ENCODE data around the gene FIBIN.
"Not testable (repeated sequence)": the region's sequence is repeated elsewhere in the genome, so short reads cannot be mapped to it uniquely, and the experiment has no call there.

FIBIN gene

DNA sequence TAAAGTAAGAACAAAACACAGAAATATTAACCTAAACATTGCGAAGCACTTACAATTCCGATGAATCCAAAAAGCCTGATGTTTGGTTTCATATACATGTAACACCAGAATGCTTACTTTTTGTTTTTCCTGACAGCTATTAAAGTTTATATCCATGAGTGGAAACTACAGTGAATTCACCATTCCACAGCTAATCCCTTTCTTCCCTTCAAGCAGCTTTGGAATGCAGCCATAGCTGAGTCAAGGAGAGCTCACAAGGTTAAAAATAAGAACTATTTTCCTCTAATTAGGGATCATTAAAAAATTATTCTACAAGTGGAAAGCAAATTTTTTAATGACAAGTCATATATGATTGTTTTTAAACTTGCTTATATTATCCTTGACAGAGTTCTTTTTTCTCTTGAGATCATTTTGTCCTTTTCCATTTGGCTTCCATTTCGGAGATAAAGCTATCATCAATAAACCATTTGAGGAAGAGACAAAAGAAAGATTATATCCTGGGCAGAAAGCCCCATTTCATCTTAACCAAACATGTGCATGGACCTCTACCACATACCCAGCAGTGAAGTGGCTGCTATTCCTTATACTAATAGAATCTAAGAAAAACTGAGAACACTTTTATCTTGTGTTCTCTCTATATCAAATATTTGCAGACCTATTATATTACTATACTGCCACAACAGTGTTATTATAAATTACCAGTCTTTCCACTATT is 19.7 kb upstream of the FIBIN start:
- in situ Hi-C loops (cut with HindIII; ENCODE audit: low pct_ligation_motif_present, low pct_unique_long_range_greater_than_20kb, low sequenced_read_pairs): no loop called here
- no peak for DNase-seq

DNA sequence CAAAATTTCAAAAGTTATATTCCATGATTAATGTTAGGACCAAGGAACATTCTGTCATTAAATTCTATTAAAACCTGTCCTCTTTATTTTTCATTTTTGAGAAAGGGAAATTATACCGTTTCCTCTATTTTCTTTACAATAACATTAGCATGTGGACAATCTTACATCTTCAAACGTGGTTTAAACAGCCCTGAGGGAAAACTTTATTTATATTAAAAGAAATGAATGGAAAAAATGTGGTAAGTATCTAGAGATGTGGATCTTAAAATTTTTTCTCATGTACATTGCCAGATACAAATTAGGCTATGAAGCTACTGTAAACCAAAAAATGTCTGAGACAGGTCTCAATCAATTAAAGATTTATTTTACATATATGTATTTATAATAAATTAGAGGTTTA is 18.9 kb upstream of the FIBIN start:
- in situ Hi-C loops (cut with HindIII; ENCODE audit: low pct_ligation_motif_present, low pct_unique_long_range_greater_than_20kb, low sequenced_read_pairs): no loop called here
- no peak for DNase-seq

DNA sequence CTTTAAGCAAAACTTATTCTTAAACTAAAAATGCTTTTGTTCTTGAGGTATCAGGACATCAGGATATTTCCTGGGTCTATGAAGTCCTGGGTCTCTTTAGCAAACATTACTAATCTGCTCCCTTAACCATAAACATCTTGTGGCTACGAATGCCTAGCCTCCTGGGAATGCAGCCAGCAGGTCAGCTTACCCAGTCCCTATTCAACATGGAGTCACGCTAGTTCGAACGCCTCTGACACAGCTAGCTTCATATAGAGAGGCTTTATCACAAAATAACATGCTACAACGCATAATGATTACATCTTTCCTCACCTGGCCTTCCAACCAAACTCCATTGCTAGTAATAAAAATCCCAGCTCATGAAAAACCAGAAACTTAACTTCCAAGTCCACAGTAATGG is 17.5 kb upstream of the FIBIN start:
- DNase-seq: no peak
- in situ Hi-C loops (cut with HindIII; ENCODE audit: low pct_ligation_motif_present, low pct_unique_long_range_greater_than_20kb, low sequenced_read_pairs): no loop called here

DNA sequence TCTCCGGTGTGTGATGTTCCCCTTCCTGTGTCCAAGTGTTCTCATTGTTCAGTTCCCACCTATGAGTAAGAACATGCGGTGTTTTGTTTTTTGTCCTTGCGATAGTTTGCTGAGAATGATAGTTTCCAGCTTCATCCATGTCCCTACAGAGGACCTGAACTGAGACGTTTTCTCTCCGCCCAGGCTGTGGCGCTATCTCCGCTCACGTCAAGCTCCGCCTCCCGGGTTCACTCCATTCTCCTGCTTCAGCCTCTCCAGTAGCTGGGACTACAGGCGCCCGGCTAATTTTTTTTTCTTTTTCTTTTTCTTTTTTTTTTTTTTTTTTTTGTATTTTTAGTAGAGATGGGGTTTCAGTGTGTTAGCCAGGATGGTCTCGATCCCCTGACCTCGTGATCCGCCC is 16.7 kb upstream of the FIBIN start:
- DNase-seq; in situ Hi-C loops (cut with HindIII; ENCODE audit: low pct_ligation_motif_present, low pct_unique_long_range_greater_than_20kb, low sequenced_read_pairs): not testable (repeated sequence)

DNA sequence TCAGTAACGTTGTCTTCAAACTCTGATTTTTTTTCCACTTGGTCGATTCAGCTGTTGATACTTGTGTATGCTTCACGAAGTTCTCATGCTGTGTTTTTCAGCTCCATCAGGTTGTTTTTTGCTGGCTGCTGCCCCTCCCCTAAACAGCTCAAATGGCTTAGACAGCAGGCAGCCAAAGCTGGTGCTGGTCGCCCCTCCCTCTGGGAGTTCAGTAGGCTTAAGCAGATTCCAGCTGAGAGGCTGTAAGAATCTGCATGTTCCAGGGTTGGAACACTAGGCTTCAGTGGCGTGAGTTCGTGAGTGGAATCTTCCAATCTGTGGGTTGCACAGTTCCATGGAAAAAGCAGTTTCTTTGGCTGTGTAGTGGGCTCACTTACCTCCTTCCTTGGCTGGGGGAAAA is 10.3 kb upstream of the FIBIN start:
- no peak for DNase-seq
- in situ Hi-C loops (cut with HindIII; ENCODE audit: low pct_ligation_motif_present, low pct_unique_long_range_greater_than_20kb, low sequenced_read_pairs): no loop called here

DNA sequence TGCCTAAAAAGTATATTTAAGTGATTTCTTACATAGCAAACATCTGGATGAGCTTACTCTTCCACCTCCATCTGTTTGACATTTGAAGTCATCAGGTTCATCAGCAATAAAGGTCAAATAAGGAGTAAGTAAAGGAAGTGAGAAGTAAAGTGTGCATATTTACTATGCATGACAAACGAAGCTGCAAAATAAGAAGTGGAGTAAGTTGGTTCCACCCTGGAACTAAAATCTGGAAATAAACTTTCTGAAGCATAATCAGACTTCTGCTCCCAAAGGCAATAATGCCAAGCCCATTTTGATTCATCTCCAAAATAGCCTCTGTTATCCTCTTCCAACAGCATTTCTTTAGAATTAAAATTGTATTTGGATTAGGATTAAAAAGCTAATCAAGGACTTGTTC is 8.4 kb upstream of the FIBIN start:
- in situ Hi-C loops (cut with HindIII; ENCODE audit: low pct_ligation_motif_present, low pct_unique_long_range_greater_than_20kb, low sequenced_read_pairs): no loop called here
- no peak for DNase-seq

DNA sequence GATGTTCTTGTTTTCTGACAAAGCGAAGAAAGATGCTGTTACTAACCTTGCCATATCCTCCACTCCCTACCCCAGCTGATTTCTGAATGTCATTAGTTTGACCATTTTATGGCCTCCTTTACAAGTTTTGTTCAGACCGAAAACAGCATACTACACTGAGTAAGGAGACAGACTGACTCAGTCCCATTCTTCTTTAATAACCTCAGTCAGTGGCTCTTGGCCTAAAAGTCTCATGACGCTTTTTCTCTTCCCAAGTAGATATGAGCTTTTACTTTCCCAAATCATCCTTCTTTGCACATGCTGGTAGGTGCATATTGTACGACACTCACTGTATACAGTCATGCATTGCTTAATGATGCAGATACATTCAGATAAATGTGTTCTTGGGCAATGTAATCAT is 8.0 kb upstream of the FIBIN start:
- in situ Hi-C loops (cut with HindIII; ENCODE audit: low pct_ligation_motif_present, low pct_unique_long_range_greater_than_20kb, low sequenced_read_pairs): no loop called here
- no peak for DNase-seq

DNA sequence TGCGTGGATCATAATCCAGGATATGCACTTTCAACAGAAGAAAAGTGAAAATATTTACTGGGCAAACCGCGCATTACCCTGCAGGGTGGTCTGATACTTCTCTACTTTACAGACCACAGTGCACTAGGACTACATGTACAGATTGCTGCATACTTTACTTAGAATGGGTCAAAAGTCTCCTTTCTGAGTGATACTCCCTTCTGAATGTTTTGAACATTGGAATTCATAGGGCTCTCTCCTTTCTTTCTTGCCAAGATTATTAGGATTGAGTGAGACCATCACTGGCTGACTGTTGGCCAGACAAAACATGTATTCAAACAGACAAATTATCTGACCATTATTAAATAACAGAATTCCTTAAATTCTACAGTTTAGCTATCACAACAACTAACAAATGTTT is 6.6 kb upstream of the FIBIN start:
- in situ Hi-C loops (cut with HindIII; ENCODE audit: low pct_ligation_motif_present, low pct_unique_long_range_greater_than_20kb, low sequenced_read_pairs): no loop called here
- DNase-seq: no peak

DNA sequence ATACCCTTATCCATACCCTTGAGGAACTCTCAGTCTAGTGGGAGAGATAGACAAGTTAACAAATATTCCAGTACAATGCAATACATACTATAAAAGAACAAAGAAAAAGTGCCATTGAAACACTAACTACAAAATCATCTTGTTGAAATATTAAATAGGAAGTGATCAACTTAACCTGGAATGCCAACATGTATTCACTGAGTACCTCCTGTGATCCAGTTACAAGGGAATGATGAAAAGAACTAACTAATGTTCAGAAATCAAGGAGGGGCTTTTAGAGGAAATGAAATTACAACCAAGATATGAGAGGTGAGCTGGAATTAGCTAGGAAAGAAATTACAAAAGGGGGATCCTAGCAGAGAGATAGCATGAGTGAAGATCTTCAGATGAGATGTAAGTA is 6.2 kb upstream of the FIBIN start:
- DNase-seq: no peak
- in situ Hi-C loops (cut with HindIII; ENCODE audit: low pct_ligation_motif_present, low pct_unique_long_range_greater_than_20kb, low sequenced_read_pairs): no loop called here

DNA sequence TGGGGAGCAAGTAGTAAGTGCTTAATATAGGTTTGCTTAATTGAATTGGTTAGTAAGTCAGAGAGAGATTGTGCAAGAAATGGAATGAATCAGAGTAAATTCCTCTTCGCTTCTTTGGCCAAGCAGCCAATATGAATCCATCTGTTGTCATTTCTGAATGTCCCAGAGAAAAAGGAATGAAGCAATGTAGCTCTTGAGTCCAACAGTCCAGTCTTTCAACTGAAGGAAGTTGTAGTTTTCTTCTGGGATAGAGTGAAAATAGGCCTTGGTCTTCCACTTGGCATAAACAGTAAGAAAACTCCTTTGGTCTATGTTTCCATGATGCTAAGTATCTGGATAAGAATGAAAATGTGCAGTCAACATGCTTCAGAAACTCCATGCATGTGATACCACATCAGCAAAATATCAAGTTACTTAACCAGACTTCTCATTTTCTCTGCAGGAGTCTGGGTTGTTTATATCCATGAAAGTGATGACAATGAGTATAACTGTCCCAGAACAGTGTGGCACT is 1.8 kb upstream of the FIBIN start:
- in situ Hi-C loops (cut with HindIII; ENCODE audit: low pct_ligation_motif_present, low pct_unique_long_range_greater_than_20kb, low sequenced_read_pairs): no loop called here
- DNase-seq: no peak

DNA sequence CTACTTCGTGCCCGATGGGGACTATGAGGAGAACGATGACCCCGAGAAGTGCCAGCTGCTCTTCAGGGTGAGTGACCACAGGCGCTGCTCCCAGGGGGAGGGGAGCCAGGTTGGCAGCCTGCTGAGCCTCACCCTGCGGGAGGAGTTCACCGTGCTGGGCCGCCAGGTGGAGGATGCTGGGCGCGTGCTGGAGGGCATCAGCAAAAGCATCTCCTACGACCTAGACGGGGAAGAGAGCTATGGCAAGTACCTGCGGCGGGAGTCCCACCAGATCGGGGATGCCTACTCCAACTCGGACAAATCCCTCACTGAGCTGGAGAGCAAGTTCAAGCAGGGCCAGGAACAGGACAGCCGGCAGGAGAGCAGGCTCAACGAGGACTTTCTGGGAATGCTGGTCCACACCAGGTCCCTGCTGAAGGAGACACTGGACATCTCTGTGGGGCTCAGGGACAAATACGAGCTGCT is 751 bp downstream of the FIBIN start:
- in situ Hi-C loops (cut with HindIII; ENCODE audit: low pct_ligation_motif_present, low pct_unique_long_range_greater_than_20kb, low sequenced_read_pairs): no loop called here
- DNase-seq: no peak

DNA sequence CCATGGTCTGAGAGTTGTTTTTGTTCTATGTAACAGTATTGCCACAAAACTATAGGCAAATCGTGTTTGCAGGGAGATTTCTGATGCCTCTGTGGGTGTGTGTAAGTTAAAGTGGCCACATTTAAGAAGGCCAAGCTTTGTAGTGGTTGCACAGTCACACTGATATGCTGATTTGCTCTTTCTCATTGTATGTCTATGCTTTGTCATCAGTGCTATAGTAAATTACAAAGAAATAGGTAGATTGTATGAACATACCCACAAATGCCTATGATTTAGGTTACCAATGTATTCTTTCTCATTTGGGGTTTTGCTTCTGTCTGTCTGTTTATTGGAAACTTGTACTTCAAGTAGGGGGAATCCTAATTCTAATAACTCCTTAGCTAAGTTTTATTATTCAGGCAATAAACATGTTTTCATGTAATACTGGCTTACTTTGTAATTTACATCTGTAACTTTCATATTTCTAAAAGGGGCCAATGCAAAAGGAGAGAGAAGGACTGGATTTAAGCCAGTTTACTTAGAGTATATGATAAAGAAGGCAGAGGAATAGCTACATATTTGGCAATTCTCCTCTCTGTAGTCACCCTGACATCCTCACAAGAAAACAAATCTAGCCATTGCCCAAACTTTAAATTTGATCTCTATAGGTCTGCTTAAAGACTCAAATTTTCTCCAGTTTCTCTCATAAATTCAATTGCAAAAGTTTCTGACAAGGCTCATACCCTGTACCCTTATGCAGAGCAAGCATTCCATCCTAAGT is 2.0 kb downstream of the FIBIN start:
- in situ Hi-C loops (cut with HindIII; ENCODE audit: low pct_ligation_motif_present, low pct_unique_long_range_greater_than_20kb, low sequenced_read_pairs): no loop called here
- no peak for DNase-seq

DNA sequence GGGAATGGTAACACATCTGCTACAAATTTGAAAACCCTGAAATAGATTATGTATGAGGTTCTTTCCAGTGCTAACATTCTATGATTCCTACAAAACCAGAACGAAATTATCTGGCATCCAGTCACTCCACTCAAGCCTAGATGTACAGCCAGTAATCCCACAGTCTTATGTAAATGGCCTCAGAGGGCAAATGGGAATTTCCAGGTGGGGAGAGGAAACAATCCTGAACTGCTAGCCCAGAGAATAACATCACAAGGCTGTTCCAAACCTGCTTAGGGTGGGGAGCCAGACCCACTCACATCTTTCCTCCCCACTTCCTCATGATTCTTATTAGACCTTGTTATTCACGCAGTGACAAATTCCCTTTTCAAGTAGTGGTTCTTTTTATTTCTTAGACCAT is 3.5 kb downstream of the FIBIN start:
- DNase-seq: no peak
- in situ Hi-C loops (cut with HindIII; ENCODE audit: low pct_ligation_motif_present, low pct_unique_long_range_greater_than_20kb, low sequenced_read_pairs): no loop called here

DNA sequence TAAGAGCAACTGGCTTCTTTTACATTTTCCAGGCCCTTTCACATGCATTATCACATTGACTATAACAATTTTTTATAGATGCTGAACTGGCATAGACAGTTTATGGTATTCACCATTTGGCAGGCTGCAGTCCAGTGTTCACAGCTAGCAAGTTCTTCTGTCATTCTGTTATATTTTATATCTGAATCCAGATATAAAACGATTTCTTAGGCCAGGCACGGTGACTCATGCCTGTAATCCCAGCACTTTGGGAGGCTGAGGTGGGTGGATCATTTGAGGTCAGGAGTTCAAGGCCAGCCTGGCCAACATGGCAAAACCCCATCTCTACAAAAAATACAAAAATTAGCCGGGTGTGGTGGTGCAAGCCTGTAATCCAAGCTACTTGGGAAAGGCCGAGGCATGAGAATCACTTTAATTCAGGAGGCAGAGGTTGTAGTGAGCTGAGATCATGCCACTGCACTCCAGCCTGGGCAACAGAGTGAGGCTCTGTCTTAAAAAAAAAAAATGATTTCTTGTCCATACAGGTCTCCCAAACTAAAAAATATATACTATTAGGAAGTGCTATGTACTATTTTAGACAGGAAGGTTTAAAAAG is 7.3 kb downstream of the FIBIN start:
- in situ Hi-C loops (cut with HindIII; ENCODE audit: low pct_ligation_motif_present, low pct_unique_long_range_greater_than_20kb, low sequenced_read_pairs); DNase-seq: not testable (repeated sequence)

DNA sequence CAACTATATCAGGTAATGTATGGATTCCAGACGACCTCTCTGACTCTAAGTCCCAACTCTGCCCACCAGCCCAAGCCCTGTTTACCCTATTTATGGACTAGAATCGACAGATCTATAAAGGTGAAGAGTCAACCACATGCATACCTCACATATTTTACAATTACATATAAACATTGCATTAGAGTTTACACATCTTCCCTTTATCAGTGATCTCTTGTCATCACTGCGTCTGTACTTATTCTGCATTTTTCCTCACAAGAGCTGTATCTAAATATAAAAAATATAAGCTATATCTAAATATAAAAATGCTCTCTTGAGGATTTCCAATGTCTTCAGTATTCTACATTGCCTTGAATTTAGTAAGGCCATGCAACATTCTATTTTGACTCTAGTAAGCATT is 8.5 kb downstream of the FIBIN start:
- in situ Hi-C loops (cut with HindIII; ENCODE audit: low pct_ligation_motif_present, low pct_unique_long_range_greater_than_20kb, low sequenced_read_pairs): no loop called here

DNA sequence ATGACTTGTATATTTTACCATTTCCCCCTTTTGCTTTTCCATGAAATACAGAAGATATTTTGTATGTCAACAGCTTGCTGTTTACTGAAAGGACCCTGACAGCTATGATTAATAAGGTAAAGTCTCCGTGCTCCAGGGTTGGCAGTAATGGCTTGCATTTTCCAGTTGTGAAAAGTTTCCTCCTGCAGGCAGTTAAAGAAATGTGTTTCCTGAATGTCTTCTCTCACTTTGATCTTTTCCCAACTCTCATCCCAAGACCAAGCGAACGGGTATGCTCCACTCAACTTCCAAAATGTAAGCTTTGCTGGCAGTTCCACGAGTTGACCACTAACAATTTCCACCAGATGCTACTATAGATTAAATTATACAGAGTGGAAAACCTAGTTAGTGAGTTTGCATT is 8.9 kb downstream of the FIBIN start:
- in situ Hi-C loops (cut with HindIII; ENCODE audit: low pct_ligation_motif_present, low pct_unique_long_range_greater_than_20kb, low sequenced_read_pairs): no loop called here
- no peak for DNase-seq

More for the DNA sequence above, 8.5 kb downstream of the FIBIN start:
- DNase-seq: no peak

DNA sequence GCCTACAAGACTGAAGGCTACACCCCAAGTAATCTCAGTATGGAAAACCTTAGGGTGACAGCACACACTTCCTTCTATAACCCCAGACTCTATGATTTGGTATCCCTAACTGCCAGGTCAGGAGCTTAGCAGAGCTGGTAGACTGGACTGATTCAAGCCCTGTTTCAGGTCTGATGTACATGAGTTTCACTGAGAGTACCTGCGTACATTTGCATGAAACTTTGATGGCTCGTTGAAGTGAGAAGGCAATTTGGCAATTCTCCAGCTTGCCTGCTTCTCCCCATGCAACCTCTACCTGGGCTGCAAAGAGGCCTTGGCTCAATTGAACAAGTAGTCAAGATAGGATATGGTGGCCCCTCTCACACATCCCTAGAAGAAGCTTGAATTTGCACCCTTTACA is 10.2 kb downstream of the FIBIN start:
- no peak for DNase-seq
- in situ Hi-C loops (cut with HindIII; ENCODE audit: low pct_ligation_motif_present, low pct_unique_long_range_greater_than_20kb, low sequenced_read_pairs): no loop called here

DNA sequence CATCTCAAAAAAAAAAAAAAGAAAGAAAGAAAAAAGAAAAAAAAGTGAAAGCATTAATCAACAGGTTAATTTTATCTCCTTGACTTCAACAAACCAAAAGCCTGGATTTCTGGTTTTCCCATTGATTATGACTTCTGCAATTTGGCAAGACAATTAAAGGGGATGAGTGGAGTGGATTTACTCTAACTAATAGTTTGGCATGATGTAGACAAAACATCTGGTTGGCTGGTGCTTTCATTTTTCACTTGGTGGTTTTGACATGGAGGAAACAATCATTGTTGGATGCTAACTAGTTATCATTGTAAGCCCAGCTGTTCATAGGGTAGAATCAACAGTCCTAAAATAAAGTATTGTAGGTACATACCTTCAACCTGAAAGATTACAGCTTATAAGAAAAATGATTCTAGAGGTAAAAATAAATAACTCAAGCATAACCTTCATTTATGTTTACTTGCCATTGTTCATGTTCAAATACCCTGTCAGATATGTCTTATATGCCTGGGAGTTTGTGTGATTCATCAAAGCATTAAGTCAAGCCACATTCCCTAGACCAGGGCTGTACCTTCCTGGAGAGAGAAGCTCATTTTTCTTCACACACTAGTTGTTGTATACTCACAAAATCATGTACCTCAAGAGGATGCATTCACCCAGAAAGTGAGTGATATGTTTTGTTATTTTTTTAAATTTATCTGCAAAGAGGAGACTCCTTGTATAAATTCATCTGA is 15.1 kb downstream of the FIBIN start:
- in situ Hi-C loops (cut with HindIII; ENCODE audit: low pct_ligation_motif_present, low pct_unique_long_range_greater_than_20kb, low sequenced_read_pairs): no loop called here
- DNase-seq: no peak
